Measurements from ENCODE around the gene EXOC6B.

The EXOC6B gene

DNA sequence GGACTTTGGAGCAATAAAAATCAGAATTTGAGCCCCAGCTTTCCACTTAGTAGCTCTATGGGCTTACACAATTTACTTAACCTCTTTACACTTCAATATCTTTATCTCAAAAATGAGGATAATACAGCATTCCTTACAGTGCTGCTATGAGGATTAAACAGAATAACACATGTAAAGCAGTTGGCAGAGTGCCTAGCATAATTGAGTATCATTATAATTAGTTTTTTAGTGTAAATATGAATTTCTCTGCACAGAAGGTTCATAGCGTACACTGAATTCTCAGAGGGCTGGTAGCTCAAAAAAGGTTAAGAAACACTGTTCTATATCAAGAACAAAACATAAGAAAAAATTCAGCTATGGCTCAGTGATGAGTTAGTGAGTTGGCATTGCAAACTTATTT, 487.8 kb downstream of the EXOC6B start:
- FAIRE-seq, result no peak

- no peak for FAIRE-seq
Measured at GRCh38 chr2:72332720-72333119, 493.1 kb downstream of the EXOC6B start.

- no peak for FAIRE-seq
Measured at GRCh38 chr2:72330652-72331051, 495.2 kb downstream of the EXOC6B start.

DNA sequence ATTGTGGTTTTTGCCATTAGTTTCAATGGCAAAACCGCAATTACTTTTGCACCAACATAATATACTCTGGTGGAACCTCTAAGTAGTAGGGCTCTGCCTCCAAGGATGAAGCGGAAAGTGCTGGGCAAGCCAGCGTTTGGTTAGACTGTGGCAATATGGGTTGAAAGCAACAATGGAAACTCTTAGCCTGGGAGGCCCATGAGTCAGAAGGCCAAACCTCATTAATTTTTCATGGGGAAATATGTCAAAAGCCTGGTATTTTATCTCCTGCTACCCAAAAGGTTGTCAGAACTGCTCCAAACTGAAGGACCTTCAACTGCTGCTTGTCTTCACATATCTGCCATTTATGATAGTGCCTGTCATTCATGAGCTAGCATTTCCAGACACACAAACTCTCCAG, 499.1 kb downstream of the EXOC6B start:
- FAIRE-seq, result no peak

DNA sequence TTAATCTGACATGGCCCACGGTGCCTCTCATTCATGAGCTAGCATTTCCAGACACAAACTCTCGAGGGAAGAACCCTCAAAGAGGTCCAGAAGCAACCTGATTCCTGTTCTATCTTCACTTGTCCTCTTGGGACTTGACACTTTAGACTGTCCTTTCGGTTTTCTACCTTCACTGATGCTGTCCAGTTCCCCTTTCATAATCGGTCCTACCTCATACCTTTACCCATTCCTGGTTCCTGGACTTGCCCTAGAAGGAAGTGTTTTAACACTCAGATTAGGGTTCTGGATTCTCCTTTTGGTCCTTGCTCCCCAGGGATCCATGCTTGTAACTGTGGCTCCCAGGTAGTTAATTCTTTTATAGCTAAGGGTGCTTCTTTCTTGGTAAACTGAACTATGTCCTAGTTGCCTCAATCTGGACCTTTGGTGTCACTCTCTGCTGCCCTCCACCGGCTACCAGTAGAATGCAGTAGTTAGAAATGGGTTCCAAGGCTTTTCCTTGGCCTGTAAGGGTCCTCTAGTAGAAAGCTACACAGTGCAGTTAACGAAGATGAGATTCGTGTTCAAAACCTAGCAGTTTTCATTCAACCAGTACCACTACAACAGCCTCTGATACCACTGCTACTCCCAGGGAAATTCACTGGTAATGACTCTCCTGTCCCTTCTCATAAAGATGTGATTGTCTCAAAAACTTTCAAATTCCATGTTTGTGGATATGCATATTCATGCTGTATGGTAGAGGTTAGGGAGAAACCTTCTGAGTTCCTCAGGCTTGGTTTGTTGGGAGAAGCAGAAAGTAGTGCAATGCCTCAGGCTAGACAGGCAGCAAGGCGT, 500.0 kb downstream of the EXOC6B start:
- no peak for FAIRE-seq

- no peak for FAIRE-seq
Measured at GRCh38 chr2:72316774-72317173, 509.1 kb downstream of the EXOC6B start.

DNA sequence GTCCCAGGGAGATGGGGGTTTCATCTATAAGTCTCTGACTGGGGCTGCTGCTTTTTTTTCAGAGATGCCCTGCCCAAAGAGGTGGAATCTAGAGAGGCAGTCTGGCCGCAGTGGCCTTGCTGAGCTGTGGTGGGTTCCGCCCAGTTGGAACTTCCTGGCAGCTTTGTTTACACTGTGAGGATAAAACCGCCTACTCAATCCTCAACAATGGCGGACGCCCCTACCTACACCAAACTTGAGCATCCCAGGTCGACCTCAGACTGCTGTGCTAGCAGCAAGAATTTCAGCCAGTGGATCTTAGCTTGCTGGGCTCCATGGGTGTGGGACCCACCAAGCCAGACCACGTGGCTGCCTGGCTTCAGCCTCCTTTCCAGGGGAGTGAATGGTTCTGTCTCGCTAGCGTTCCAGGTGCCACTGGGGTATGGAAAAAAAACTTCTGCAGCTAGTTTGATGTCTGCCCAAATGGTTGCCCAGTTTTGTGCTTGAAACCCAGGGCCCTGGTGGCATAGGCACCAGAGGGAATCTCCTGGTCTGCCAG, 525.6 kb downstream of the EXOC6B start:
- FAIRE-seq, result no peak

DNA sequence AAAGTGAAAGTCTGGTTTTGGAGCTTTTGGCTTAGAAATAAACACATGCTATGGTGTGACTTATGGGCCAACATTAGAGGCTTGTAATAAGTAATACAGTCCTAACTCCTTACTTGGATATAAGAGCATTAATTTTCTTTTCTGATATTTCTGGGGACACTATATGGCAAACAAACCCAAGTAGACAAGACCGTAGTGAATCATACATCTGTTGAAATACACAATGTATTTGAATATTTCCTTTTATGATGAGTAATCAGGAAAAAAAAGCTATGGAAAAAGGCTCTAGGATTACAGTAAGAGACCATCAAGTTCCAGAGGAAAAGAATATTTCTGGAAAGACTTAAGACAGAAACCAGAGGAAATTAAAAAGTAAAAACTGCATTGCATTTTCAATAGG, 532.2 kb downstream of the EXOC6B start:
- no peak for FAIRE-seq

- FAIRE-seq, result no peak
Measured at GRCh38 chr2:72292433-72292832, 533.4 kb downstream of the EXOC6B start.

- FAIRE-seq, result no peak
Measured at GRCh38 chr2:72291059-72291458, 534.8 kb downstream of the EXOC6B start.

- FAIRE-seq, result no peak
Measured at GRCh38 chr2:72289736-72290135, 536.1 kb downstream of the EXOC6B start.

GRCh38 chr2:72289283-72289682, 536.5 kb downstream of the EXOC6B start:
- no peak for FAIRE-seq

GRCh38 chr2:72278046-72278445, 547.8 kb downstream of the EXOC6B start:
- FAIRE-seq, result no peak

DNA sequence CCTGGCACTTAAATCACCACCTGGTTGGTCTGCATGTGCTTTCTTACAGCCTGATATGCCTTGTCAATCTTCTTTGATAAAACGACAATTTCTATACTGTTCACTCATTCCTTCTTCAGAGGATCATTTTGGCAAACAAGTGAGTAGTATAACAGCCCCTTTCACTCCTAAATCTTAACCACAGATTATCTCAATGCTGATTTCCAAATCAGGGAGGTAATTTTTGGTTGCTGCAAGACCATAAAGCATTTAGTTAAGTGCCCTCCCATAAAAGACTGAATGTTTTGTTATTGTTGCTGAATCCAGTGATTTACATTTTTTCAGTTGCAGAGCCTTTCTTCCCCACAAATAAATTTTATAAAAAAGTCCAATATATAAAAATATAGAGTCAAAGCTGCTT, 549.0 kb downstream of the EXOC6B start:
- no peak for FAIRE-seq

GRCh38 chr2:72276356-72276755, 549.5 kb downstream of the EXOC6B start:
- FAIRE-seq, result no peak

DNA sequence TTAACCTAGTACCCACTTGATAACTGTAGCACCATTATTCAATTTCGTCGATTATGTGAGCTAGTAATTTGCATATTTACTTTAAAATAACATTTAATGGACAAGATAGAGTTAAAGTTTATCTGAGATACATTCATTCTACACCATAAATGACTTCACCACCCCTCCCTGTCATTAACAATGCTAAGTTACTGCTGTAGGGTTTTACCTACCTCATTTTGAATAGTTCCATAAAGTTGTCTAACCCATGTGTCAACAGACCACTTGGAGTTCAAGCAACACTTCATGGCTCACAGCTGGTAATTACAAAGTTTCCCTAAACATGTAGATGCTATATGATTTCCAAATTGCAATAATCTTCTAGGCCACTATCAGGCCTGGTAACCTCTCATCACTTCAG, 550.7 kb downstream of the EXOC6B start:
- FAIRE-seq, result no peak

- no peak for FAIRE-seq
Measured at GRCh38 chr2:72274380-72274797, 551.4 kb downstream of the EXOC6B start.

- FAIRE-seq, result no peak
Measured at GRCh38 chr2:72273384-72273783, 552.4 kb downstream of the EXOC6B start.

- FAIRE-seq, result no peak
Measured at GRCh38 chr2:72271766-72272641, 553.8 kb downstream of the EXOC6B start.

DNA sequence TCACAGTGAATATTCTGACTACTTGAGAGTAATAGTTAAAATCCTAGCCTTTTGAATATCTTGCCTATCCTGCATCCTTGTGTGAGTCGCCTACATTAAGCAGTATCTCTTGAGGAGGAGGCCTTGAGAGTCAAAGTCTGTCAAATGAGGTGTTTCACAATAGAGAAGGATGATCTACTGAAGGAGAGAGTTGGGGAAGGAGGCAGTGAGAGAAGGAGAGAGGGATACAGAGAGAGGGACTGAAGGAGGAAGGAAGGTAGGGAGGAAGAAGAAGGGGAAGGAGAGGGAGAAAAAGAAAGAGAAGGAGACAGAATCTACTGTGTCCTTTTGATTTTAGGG, 554.6 kb downstream of the EXOC6B start:
- no peak for FAIRE-seq

GRCh38 chr2:72270556-72271275, 555.1 kb downstream of the EXOC6B start:
- FAIRE-seq, result peak; percentile 29

GRCh38 chr2:72263776-72264060, 562.1 kb downstream of the EXOC6B start:
- FAIRE-seq, result no peak

DNA sequence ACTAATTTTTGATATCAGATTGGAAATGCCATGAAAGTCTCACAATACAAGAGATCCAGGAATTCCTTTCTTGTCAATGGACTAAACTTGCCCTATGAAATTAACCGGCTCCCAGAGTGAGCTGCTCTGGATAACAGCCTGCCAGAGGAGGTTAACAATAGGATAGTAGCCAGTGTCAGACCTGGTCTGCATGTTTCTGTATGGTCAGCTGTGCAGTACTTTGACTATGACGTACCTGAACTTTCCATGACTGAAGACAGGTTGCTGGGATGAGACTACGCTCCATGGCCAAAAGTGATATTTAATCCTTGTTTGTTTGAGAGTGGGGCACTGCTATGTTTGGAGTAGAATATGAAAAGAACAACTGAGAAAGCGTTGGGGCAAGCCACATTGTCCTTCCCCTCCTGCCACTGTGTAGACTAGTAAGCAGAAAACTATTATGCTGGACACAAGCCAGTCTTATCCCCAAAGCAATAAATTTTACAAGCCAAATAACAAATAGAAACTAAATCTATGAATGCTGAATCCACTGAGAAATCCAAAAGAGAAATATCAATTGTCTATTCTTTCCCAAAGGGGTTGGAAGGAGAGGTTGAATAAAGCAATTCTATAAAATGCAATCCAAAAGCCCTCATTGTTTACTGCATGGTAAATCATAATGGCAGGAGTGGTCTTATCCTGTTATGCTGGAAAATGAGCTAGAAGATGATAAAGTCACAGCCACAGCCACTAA, 562.6 kb downstream of the EXOC6B start:
- FAIRE-seq, result no peak
